CD4-positive, alpha-beta T cell (primary cell): ENCODE data around the gene DNAH9. TPM values are rescaled to one million over a fixed set of nuclear protein-coding genes. Genes with fewer than 3 reads are reported as not detected.

ENCODE experiments used
- ATAC-seq: fragments of 200-7000 bp; cut with Tn5 transposase; one replicate; pipeline ENCODE4 v1.10.0; 2022; ENCODE audit warnings: mild to moderate bottlenecking; ENCODE audit not compliant: poor library complexity
- CTCF ChIA-PET: fragments of 350-600 bp; sonication (Branson Sonifier 250); formaldehyde crosslinking; loops from one replicate; lab custom pipeline; 2021; ENCODE audit warnings: antibody characterized with exemption, inconsistent platforms; lab: Charles Lee
- POLR2A ChIA-PET: fragments of 350-600 bp; sonication (Branson Sonifier 250); formaldehyde crosslinking; loops from one replicate; lab custom pipeline; 2021; ENCODE audit warnings: antibody characterized with exemption, inconsistent platforms; lab: Charles Lee
- DNase-seq, 14 experiments: peaks; one replicate each; pipeline ENCODE4 v3.0.0-alpha.2; 2013 to 2020; ENCODE audit warnings: mixed read lengths in 2 of 14
- H3K27ac ChIP-seq, 2 donors: one replicate each; pipeline versions ENCODE4 v1.5.1 to v1.7.0; 2013; ENCODE audit warnings: low read length in 2 of 2, low read depth in 1 of 2, mild to moderate bottlenecking in 1 of 2
- H3K27me3 ChIP-seq, 2 experiments: 1 replicate in 1 of 2; 2 replicates in 1 of 2; pipeline versions ENCODE4 v1.6.1 to v1.7.0; 2013; ENCODE audit warnings: low read length in 2 of 2, control low read depth in 1 of 2, mild to moderate bottlenecking in 1 of 2, moderate library complexity in 1 of 2; ENCODE audit not compliant: insufficient read depth in 2 of 2, control insufficient read depth in 1 of 2
- H3K36me3 ChIP-seq: one replicate; pipeline ENCODE4 v1.6.1; 2013; ENCODE audit warnings: low read length, control low read depth; ENCODE audit not compliant: insufficient read depth
- H3K4me1 ChIP-seq: one replicate; pipeline ENCODE4 v1.6.1; 2013; ENCODE audit warnings: low read length, control low read depth; ENCODE audit not compliant: insufficient read depth
- H3K4me3 ChIP-seq: one replicate; pipeline ENCODE4 v1.5.1; 2013; ENCODE audit warnings: mild to moderate bottlenecking, low read length, moderate library complexity
- H3K9me3 ChIP-seq, 2 experiments: 1 replicate in 1 of 2; 2 replicates in 1 of 2; pipeline versions ENCODE4 v1.6.1 to v1.7.0; 2013; ENCODE audit warnings: low read length in 2 of 2, mild to moderate bottlenecking in 2 of 2, control low read depth in 1 of 2, moderate library complexity in 1 of 2; ENCODE audit not compliant: control insufficient read depth in 1 of 2, insufficient read depth in 1 of 2
- H3K27ac Mint-ChIP-seq: one replicate; pipeline ENCODE4 v1.8.0; 2020; ENCODE audit warnings: mixed read lengths
- H3K27me3 Mint-ChIP-seq: one replicate; pipeline ENCODE4 v1.8.0; 2021; ENCODE audit warnings: mixed read lengths
- H3K36me3 Mint-ChIP-seq: one replicate; pipeline ENCODE4 v1.8.0; 2021; ENCODE audit warnings: low read depth, mixed read lengths
- H3K4me1 Mint-ChIP-seq: one replicate; pipeline ENCODE4 v1.8.0; 2021; ENCODE audit warnings: low read depth, mixed read lengths
- H3K4me3 Mint-ChIP-seq: one replicate; pipeline ENCODE4 v1.8.0; 2020; ENCODE audit warnings: mild to moderate bottlenecking, mixed read lengths
- H3K9me3 Mint-ChIP-seq: one replicate; pipeline ENCODE4 v1.8.0; 2020; ENCODE audit warnings: mixed read lengths
- CTCF ChIP-seq: fragments of 200-600 bp; IDR thresholded peaks from one replicate; pipeline ENCODE4 v1.8.0; 2022; ENCODE audit warnings: antibody characterized with exemption, mild to moderate bottlenecking
- intact Hi-C, 2 experiments: fragments of 100-400 bp; cut with DNase I in 1 of 2; cut with micrococcal nuclease in 1 of 2; formaldehyde crosslinking; loops; one replicate each; pipeline versions ENCODE4 v1.15.1 to v1.9.0; 2023 to 2025; cut with DNase I, micrococcal nuclease
- total RNA-seq, 174 experiments: library from RNA in 2 of 174; stranded (reverse) in 2 of 174; gene quantifications; one replicate each; pipeline ENCODE4 v1.2.3 and lab custom pipeline; 2021 to 2026

Gene DNAH9
- total RNA-seq, 2 experiments from 2014 or later = not detected

GRCh38 chr17:11739351-11739750 lies 141.1 kb downstream of the DNAH9 start:
- no peak overlapping the region for H3K4me3 Mint-ChIP-seq
- no peaks in the 10 kb centered on the region for H3K4me1 ChIP-seq
- ATAC-seq (no peak), DNase-seq (no peak)
- H3K27ac ChIP-seq = no peak overlapping the region
- TF ChIP-seq CTCF = no peak
- H3K27me3 Mint-ChIP-seq = no peaks in the 10 kb centered on the region
- POLR2A ChIA-PET = no interaction called here
- no peaks in the 10 kb centered on the region for H3K27me3 ChIP-seq
- peaks cover 3% of the 10 kb centered on the region for H3K9me3 Mint-ChIP-seq
- peaks cover 0 to 5% of the 10 kb centered on the region in 2 experiments for H3K9me3 ChIP-seq
- no peaks in the 10 kb centered on the region for H3K36me3 Mint-ChIP-seq
- no peaks in the 10 kb centered on the region for H3K4me1 Mint-ChIP-seq
- intact Hi-C loops = no loop called here
- H3K4me3 ChIP-seq = no peak overlapping the region
- CTCF ChIA-PET = no interaction called here
- no peaks in the 10 kb centered on the region for H3K36me3 ChIP-seq
- no peak overlapping the region for H3K27ac Mint-ChIP-seq

- POLR2A ChIA-PET = no interaction called here
- H3K36me3 ChIP-seq = no peaks in the 10 kb centered on the region
- intact Hi-C loops = no loop called here
- no peaks in the 10 kb centered on the region for H3K36me3 Mint-ChIP-seq
- no peaks in the 10 kb centered on the region for H3K4me1 ChIP-seq
- TF ChIP-seq CTCF = no peak
- no peaks in the 10 kb centered on the region for H3K4me1 Mint-ChIP-seq
- ATAC-seq = no peak
- CTCF ChIA-PET = no interaction called here
- H3K9me3 ChIP-seq = peaks cover 0 to 9% of the 10 kb centered on the region in 2 experiments
- H3K27ac ChIP-seq = no peak overlapping the region
- H3K27me3 Mint-ChIP-seq = no peaks in the 10 kb centered on the region
- no peak for DNase-seq
- peaks cover 3% of the 10 kb centered on the region for H3K9me3 Mint-ChIP-seq
- no peak overlapping the region for H3K4me3 Mint-ChIP-seq
- no peaks in the 10 kb centered on the region for H3K27me3 ChIP-seq
- H3K4me3 ChIP-seq = no peak overlapping the region
- no peak overlapping the region for H3K27ac Mint-ChIP-seq
Observed at GRCh38 chr17:11739848-11740247, 141.6 kb downstream of the DNAH9 start.

GRCh38 chr17:11742886-11743285 lies 144.6 kb downstream of the DNAH9 start:
- H3K9me3 Mint-ChIP-seq = peaks cover 5% of the 10 kb centered on the region
- intact Hi-C loops = no loop called here
- POLR2A ChIA-PET = no interaction called here
- CTCF ChIA-PET = no interaction called here
- Histone ChIP-seq H3K36me3 (no peaks in the 10 kb centered on the region), H3K4me3 (no peak overlapping the region), H3K27ac (no peak overlapping the region), H3K4me1 (no peaks in the 10 kb centered on the region), H3K27me3 (no peaks in the 10 kb centered on the region), H3K9me3 (peaks cover 0 to 14% of the 10 kb centered on the region in 2 experiments)
- no peak overlapping the region for H3K4me3 Mint-ChIP-seq
- DNase-seq (no peak), ATAC-seq (no peak)
- no peak overlapping the region for H3K27ac Mint-ChIP-seq
- H3K36me3 Mint-ChIP-seq = no peaks in the 10 kb centered on the region
- no peaks in the 10 kb centered on the region for H3K27me3 Mint-ChIP-seq
- no peak for TF ChIP-seq CTCF
- H3K4me1 Mint-ChIP-seq = no peaks in the 10 kb centered on the region
